Dedifferentiated amniotic fluid mesenchymal stem cell (primary cell): ENCODE measurements around the gene EPC1.

Experiments
- DNase-seq: peaks from one replicate; pipeline ENCODE4 v3.0.0-alpha.2; 2016; ENCODE audit errors: extremely low spot score

EPC1 gene

DNA sequence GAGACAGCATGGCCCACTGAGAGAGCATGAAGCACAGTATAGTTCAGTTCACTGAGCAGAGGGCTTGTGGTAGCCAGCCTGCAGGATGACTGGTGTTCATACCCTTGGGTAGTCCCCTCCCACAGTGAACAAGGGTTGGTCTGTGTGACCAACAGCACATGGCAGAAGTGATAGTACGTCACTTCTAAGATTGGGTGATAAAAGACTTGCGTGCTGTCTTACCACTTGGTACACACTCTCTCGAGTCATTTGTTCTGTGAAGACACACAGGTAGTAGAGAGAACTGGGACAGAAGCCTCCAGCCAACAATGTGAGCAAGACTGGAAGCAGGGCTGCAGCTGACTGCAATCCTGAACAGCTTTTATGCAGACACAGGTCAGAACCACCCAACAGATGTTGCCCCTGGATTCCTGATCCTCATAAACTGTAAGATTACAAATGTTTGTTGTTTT, 14.6 kb downstream of the EPC1 start:
- DNase-seq = no peak

DNA sequence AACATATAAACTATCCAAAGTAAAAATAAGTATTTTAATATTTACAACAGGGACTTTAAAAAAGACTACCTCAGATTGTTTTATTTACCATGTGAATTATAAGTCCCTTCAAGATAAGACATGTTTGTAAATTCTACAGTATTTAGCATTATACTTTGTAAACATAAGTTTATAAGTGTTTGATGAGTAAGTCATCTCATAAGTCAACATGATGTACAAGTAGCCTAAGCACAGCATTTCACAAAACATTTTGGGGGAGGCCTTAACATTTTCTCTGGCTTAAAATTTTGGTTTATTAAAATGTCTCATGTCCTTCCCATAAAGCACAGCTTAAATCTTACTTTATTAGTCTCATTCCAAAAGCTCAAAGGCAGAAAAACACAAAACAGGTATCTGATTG, 15.4 kb downstream of the EPC1 start:
- DNase-seq = no peak

DNA sequence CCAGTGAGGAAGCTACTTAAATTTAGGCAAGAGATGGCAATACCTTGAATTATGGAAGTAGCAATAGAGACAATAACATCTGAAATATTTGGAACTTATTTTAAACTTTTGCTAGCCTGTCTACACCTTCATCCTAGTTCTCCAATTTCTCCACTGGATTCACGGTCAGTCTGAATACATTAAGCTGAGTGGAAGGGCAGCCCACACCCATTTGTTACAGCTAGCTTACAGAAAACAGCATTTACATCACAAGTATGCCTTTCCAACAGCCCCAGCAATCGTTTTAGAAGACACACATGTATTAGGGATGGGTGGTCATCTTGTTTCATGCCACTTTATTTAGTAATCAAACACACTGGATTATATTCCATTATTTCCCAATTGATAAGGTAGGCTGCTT, 16.7 kb downstream of the EPC1 start:
- no peak for DNase-seq

DNA sequence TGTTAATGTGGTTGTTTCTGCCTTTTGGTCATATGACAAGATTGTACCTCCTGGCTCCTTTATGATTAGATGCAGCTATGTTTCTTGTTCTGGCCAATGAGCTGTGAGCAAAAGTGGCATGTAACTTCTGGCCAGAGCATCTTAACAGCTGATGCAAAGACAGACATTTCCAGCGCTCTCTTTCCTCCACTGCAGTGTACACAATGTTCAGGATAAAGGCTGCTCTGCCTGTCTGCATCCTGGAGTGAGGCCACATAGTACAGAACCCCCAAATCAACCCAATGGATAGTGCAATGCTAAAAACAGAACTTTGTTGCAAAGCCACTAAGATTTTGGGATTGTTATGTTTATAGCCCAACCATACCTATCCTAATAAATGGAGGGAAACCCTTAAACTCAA, 17.9 kb downstream of the EPC1 start:
- no peak for DNase-seq

DNA sequence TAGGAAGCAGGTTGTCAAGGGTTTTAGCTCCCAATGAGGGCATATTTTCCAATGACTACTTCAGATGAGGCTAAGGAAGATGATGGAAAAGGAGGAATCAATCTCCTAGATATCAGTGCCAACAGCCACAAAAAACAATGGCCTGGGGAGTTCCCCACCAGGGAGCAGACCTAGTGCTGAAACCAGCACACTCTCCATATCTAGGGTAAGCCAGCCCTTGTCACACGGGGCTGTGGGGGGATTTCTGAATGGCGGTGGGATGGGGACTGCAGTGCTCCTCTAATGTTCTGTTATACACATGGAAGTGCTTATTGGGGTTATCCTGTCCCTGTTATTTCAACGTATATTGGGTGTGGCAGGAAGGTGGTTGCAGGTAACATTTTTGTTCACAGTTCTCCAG, 18.5 kb downstream of the EPC1 start:
- no peak for DNase-seq

DNA sequence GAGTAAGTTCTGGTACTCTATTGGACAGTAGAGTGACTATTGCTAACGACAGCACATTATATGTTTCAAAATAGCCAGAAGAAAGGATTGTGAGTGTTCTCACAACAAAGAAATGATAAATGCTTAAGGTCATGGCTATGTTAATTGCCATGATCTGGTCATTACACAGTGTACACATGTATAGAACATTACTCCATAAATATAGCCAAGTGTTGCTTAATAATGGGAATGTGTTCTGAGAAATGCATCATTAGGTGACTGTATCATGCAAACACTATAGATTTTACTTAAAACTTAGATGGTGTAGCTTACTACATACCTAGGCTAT, 19.6 kb downstream of the EPC1 start:
- DNase-seq = no peak

DNA sequence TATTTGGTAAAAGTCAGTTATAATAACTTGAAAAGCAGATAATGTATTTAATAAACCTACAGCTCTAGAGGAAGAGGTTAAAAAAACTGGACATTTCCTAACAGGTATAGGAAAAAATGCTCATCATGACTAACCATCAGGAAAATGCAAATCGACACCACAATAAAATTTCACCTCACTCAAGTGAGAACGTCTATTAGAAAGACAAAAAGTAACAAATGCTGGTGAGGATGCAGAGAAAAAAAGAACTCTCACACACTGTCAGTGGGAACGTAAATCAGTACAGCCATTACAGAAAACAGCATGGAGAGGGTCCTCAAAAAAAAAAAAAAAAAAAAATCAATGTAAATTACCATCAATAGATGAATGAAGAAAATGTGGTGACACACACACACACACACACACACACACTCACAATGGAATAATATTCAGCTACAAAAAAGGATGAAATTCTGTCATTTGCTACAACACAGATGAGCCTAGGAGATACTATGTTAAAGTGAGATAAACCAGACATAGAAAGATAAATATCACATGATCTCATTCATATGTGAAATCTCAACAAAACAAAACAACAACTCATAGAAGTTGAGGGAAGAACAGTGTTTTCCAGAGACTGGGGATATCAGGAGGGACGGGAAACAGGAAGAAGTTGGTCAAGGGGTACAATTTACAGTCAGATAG, 20.1 kb downstream of the EPC1 start:
- no peak for DNase-seq

DNA sequence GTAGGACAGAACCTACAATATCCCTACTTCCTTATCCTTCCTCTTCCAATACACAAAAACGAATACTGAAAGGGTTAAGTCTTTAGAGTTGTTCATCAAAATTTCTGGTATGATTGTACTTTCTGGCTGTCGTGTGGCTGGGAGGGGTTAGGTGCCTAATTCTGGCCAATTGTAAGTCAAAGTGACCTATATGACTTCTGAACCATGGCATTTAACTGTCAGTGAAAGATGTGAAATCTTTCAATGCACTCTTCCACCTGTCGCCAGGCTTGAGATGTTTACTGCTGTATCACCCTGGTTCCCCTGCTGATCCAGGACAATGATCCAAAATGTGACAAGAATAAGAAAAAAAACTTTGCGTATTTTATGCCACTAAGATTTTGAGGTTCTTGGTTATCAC, 20.8 kb downstream of the EPC1 start:
- DNase-seq = no peak

DNA sequence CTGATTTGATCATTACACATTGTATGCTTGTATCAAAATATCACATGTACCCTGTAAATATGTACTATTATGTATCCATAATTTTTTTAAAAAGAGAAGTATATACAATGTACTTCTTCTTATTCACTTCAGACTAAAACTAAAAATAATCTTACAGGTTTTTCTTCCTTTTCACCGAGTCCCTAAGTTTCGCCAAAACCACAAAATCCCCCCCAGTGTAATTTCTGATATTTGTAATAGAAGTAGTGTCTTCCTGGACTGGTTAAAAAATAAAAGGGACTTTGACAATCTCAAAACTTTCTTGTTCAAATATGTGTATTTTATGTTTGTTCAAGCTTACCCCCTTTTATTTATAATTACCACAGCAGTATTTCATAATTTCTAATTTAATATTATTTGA, 23.9 kb downstream of the EPC1 start:
- DNase-seq = no peak

DNA sequence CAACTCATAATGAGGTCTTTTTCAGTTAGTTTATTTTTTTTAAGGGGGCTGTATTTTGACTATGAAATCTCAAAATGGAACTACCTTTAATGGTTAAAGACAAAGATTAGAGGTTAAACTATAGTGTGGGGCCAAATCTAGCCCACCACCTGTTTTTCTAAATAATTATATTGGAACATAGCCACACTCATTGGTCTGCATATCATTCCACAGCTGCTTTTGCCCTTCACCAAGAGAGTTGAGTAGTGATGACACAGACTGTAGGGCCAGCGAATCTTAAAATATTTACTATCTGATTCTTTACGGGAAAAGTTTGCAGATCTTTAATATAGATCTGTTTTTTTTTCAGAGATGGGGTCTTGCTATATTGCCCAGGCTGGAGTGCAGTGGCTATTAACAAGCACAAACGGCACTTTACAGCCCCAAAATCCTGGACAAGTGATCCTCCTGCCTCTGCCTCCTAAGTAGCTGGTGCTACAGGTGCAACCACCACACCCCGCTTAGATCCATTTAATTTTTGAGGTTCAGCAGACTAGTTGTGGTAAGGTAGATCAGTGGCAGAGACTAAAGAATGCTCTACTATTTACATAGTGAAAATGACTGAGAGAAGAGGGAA, 25.8 kb downstream of the EPC1 start:
- no peak for DNase-seq

DNA sequence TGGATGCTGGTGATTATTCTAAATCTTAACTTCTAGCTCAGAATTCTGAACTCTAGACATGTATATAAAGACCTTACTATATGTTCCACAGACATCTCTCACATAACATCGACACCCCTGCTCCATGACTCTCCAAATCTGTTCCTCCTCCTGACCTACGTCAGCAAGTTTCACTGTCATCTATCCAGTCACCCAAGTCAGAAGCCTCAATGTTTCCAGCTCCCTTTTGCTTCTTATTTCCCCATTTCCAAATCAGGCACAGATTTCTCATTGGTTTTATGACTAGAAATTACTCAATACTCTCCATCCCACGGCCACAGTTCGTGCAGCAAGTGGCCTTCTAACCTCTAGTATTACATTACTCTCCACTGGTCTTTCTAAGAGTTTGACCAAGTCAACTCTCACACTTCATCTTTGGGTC, 28.5 kb downstream of the EPC1 start:
- DNase-seq = no peak

DNA sequence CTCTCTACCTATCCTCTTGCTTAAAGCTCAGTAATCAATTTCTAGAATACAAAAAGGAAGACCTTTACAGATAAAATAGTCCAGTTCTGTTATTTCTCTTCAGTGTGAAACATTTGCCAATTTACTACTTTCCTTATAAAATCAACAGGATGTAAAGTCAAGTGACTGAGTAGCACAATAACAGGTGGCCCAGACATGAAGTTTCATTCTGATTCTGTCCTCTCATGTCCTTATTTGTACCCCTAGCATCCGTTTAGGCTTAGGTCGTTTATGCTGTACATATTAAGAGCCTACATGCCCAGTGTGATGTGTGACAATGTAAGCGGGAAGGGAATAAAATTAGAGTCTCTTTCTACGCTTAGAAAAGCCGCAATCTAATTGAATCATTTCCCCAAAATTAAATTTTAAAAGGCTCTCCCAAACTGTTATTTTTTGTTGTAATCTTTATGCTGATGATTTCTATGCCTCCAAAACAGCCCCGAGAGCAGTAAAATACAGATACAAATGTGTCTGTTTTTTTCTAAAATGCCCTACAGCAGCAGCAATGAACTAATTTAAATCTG, 29.1 kb downstream of the EPC1 start:
- no peak for DNase-seq

DNA sequence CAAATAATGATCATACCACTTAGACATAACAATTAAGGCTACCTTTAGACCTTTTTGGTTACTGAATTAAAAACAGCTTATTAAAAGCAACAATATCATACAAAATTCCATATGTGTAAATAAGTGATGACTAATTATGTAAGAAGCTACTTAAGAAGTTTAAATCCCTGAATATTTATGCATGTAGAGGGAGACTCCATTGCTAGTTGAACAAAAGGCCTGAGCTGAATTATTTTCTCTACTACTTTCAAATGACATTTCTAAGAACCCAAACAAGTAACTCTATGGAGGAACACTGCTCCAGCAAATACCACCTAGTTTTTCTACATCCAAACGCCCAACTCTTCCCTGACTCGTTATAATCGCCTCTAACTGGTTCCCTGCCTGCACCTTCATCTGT, 31.5 kb downstream of the EPC1 start:
- DNase-seq = no peak

DNA sequence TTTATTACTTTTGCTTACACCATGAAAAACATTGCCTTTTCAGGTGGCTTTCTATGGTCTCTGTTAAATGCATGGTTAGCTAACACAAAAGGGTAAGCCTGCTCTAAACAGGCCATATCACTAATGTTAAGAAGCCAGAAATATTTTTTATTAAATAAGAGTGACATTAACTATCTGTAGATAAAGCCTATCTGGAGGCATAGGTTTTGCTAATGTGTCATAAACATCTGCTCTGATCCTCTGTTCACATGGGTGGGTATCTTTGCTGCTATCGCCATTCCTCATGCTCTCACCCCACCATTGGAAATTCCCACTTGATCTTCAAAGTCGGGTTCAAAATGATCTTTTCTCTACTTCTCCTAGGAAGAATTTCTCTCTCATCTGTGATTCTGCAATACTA, 32.4 kb downstream of the EPC1 start:
- no peak for DNase-seq

DNA sequence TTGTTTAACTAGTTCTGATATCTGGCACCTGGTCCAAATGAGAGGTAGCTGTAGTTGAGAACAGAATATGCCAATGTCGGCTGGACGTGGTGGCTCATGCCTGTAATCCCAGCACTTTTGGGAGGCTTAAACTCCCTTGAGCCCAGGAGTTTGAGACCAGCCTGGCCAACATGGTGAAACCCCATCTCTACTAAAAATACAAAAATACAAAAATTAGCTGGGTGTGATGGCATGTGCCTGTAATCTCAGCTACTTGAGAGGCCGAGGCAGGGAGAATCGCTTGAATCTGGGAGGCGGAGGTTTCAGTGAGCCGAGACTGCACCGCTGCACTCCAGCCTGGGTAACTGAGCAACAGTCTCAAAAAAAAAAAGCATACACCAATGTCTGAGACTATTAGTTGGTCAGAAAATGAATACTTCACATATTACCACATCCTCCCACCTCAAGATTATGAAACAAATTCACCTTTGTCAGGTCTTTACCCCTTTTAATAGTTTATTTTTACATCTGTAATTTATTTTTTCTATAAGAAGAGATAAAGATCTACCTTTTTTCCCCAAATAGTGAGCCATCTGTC, 38.8 kb downstream of the EPC1 start:
- DNase-seq = no peak

DNA sequence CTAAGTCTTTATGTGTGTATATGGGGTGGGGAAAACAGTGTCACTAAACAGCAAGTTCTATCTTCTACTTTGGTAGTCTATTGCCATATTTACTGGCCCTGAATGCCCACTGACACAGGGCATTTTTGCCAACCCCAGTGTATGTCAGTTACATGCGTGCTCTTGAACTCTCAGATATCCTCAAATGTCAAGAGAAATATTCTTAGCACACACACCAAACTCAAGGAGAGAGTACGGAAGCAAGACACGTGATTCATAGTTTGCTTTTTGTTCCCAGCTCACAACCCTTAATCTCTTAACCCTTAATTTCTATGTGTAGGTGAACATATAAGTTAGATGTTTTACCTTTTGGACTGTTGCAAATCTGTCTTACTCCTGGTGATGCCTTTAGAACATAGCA, 39.3 kb downstream of the EPC1 start:
- DNase-seq = no peak

DNA sequence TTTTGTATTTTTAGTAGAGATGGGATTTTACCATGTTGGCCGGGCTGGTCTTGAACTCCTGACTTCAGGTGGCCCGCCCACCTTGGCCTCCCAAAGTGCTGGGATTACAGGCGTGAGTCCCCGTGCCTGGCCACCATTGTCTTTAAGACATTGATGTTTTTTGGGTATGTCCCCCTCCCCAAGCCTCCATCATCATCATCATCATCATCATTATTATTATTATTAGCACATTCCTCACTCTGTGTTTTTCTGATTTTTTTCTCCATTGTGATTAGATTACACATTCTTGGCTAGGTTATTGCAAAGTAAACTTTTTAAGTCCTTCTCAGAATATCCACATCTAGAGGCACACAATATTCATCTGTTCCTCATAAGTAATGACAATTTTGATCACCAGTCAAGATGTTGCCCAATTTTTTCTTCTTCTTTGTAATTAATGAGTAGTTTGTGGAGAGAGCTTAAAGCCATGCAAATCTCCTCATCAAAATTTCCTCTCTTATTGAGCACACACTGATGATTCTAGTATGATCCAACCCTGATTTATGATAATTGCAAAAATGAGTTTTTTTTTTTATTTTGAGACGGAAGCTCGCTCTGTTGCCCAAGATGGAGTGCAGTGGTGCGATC, 47.5 kb downstream of the EPC1 start:
- no peak for DNase-seq

DNA sequence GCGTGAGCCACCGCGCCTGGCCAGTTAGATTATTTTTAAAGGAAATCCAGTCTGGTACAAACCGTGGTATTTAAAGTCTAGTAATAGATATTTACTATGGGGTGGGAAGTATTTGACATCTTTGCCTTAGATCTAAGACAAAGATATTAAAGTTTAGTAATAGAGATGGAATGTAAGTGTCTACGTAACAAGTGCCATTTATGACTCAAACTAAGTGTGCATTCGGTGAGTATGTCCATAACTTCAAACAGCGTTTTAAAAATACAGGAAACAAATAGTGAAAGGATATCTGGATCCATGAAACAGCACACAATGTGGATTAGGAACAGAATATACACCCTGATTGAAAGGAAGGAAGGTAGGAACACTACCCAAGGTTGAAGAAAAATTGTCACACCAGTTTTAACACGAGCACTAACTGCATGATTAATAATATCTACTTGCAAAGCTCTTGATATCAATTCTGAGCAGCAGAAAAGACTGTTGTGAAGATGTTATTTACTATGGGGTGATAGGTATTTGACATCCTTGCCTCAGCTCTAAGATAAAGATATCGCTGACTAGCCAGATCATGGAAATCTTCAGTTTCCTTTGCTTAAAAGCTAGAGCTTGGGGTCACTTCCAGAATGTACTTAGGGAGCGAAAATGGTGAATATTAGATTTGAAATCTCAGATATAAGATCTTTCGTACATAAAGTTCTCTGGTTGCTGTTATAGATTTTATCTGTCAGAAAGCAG, 48.7 kb downstream of the EPC1 start:
- peak; percentile 19 for DNase-seq

DNA sequence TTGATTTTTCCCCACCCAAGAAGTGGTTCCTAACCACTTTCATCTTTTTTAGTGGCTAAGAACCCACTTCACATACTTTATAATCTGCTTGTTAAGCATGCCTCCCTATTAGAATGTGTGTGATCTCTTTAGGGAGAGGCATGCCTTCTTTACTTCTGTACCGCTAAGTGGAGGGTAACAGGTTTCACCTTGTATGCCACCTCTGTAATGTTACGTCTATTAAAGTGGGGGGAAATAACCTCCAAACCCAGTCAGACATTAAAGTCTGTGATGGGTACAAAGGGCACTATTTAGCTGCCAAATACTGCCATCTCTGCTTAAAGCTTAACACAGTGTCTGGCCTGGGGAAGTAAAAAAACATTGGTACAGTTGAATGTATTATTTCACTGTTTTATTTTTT, 51.9 kb downstream of the EPC1 start:
- DNase-seq = no peak

DNA sequence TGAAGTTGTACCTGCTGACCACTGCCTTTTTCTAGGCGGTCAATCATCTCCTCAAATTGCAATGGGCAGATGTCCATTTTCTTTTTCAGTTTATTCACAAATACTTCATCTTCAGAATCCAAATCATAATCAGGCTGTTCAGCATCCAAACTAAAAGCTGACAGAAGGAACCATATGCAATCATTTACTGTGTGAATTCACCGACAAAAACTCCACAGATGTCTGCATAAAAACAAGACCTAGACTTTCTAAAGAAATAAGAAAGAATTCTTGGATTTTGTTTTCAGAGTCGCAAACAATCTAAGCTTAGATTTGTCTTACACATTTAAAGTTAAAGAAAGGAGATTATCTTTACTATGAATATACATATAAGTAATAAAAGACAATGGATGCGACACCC, 53.4 kb downstream of the EPC1 start:
- no peak for DNase-seq

DNA sequence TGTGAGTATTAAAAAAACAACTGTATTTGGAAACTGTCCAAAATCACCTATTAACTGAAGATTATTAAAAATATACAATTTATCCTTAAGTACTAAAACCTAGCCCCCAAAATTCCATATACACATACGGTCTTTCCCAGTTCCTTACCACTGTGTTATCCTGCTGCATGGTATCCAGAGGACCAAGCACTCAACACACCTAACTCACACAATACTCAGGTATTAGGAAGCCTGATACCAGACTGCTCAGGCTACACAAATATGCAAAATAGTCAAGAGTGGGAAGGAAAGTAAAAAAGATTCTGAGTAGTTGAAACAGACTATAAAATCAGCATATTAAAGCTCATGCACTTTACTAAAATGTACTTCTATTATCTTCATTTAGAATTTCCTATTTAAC, 67.2 kb downstream of the EPC1 start:
- no peak for DNase-seq

DNA sequence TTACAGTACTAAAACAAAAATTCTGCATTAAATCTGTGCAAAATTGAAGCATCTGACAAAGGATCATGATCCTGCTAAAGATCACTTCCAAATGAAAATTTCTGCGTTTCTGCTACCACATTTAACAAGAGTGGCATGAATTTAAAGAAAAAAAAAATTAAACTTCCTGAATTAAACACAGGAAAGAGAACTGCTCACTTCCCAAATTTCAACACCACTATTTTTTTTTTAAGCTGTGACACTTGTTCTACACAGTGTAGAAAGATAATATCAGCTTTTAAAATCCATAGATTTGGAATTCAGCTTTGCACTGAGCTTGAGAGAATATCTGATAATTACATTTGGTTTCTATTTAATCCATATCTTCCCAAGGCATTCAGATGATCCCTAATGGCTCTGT, 73.6 kb downstream of the EPC1 start:
- DNase-seq = no peak
